Duodenal mucosa (tissue), 2 donors: Measurements from ENCODE around the gene EVA1B.

Source experiments
- H3K27ac ChIP-seq: one replicate; pipeline ENCODE4 v1.7.0; 2013; ENCODE audit warnings: low read depth, low read length
- H3K27me3 ChIP-seq, 2 donors: one replicate each; pipeline ENCODE4 v1.7.0; 2013; ENCODE audit warnings: low read length in 2 of 2, control low read depth in 1 of 2; ENCODE audit not compliant: insufficient read depth in 2 of 2, control insufficient read depth in 1 of 2
- H3K36me3 ChIP-seq, 2 donors: one replicate each; pipeline ENCODE4 v1.7.0; 2013; ENCODE audit warnings: low read length in 2 of 2, control low read depth in 1 of 2; ENCODE audit not compliant: insufficient read depth in 2 of 2, control insufficient read depth in 1 of 2
- H3K4me1 ChIP-seq, 2 donors: one replicate each; pipeline ENCODE4 v1.7.0; 2013; ENCODE audit warnings: low read length in 2 of 2, control low read depth in 1 of 2; ENCODE audit not compliant: insufficient read depth in 2 of 2, control insufficient read depth in 1 of 2
- H3K4me3 ChIP-seq, 2 donors: one replicate each; pipeline ENCODE4 v1.7.0; 2013; ENCODE audit warnings: low read length in 2 of 2, low read depth in 1 of 2
- H3K9ac ChIP-seq, 2 donors: one replicate each; pipeline ENCODE4 v1.7.0; 2013; ENCODE audit warnings: low read length in 2 of 2, low read depth in 1 of 2
- H3K9me3 ChIP-seq, 2 donors: one replicate each; pipeline ENCODE4 v1.7.0; 2013; ENCODE audit warnings: low read length in 2 of 2, control low read depth in 1 of 2; ENCODE audit not compliant: control insufficient read depth in 1 of 2

The EVA1B gene

GRCh38 chr1:36346741-36347370, 23.4 kb upstream of the EVA1B start:
- Histone ChIP-seq H3K4me1 (peaks cover 0 to 17% of the 10 kb centered on the region in 2 donors), H3K9ac (no peak overlapping the region), H3K4me3 (no peak overlapping the region), H3K9me3 (no peaks in the 10 kb centered on the region), H3K27me3 (no peaks in the 10 kb centered on the region), H3K36me3 (peaks cover 55 to 79% of the 10 kb centered on the region in 2 donors), H3K27ac (no peak overlapping the region)

- Histone ChIP-seq H3K36me3 (peaks cover 51 to 83% of the 10 kb centered on the region in 2 donors), H3K9me3 (no peaks in the 10 kb centered on the region), H3K4me1 (peaks cover 0 to 2% of the 10 kb centered on the region in 2 donors), H3K9ac (no peak overlapping the region), H3K27ac (no peak overlapping the region), H3K27me3 (no peaks in the 10 kb centered on the region), H3K4me3 (no peak overlapping the region)
These were observed 21.9 kb upstream of the EVA1B start for GRCh38 chr1:36345353-36345752.

GRCh38 chr1:36344395-36344680, 20.9 kb upstream of the EVA1B start:
- Histone ChIP-seq H3K36me3 (peaks cover 49 to 84% of the 10 kb centered on the region in 2 donors), H3K9me3 (no peaks in the 10 kb centered on the region), H3K27me3 (no peaks in the 10 kb centered on the region), H3K4me3 (no peak overlapping the region), H3K27ac (no peak overlapping the region), H3K4me1 (no peaks in the 10 kb centered on the region), H3K9ac (no peak overlapping the region)

DNA sequence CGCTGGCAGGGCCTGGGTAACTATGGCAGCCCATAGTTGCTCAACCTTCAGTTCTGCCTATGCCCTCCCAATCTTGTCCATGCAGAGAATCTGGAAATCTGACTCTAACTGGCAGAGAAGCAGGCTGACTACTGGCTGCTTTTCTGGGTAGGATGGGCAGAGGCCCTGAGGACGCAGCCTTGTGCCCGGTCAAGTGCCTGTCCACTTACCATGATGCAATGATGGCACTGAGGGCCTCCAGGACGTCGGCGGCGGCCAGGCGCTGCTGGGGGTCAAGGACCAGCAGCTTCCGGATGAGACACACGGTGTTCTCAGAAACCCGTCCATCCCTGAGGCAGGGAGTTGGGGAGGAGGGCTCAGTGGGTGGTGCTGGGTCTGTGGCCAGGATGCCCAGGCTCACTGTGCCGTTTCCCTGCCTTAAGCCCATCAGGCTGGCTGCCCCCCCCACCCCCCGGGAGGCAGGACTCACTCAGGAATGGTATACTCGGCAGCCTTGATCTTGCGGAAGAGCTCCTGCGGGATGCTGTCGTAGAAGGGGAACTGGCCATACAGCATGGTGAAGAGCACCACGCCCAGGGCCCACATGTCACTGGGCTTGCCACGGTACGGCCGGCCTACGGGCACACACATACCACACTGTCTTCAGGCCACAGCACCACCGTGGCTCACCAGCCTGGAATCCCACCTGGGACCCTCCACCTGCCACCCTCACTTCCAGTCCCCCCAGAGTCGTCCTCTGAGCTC, 20.4 kb upstream of the EVA1B start:
- H3K4me3 ChIP-seq = no peak overlapping the region
- no peaks in the 10 kb centered on the region for H3K9me3 ChIP-seq
- H3K27me3 ChIP-seq = no peaks in the 10 kb centered on the region
- peaks cover 43 to 80% of the 10 kb centered on the region in 2 donors for H3K36me3 ChIP-seq
- H3K27ac ChIP-seq = no peak overlapping the region
- H3K9ac ChIP-seq = no peak overlapping the region
- no peaks in the 10 kb centered on the region for H3K4me1 ChIP-seq

DNA sequence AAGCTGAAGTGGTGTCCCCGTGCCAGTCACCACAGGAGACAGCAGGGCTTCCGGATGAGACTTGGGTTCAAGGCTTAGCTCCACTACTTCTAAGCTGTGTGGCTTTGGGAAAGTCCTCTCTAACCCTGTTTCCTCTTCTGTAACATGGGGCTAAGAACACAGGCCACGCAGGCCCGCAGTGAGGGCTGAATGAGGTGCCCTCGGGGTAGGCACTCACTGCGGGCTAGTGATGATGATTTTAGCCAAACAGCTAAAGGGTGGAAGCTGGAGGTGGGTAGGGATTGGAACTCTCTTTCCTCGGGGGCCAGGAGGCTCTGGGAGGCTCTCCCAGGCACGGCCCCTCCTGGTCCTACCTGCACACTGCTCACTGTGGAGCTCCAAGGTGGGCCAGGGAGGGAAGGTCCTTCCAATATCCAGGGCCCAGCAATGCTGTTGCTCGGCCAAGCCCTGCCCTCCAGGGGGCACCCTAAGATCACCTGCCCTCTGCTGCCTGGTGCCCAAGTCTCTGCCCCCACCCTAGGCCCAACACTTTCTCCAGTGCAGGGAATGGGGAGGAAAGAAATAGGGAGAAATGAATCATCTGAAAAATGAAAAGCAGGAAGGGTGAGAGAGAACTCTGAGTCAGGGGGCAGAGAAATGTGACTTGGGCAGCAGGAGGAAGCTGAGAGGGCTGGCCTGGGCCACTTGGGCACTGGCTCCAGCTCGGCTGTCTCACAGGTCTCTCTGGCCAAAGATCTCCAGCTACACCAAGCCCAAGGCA, 19.2 kb upstream of the EVA1B start:
- Histone ChIP-seq H3K4me1 (no peaks in the 10 kb centered on the region), H3K36me3 (peaks cover 32 to 69% of the 10 kb centered on the region in 2 donors), H3K27me3 (no peaks in the 10 kb centered on the region), H3K27ac (no peak overlapping the region), H3K9me3 (no peaks in the 10 kb centered on the region), H3K4me3 (no peak overlapping the region), H3K9ac (no peak overlapping the region)

DNA sequence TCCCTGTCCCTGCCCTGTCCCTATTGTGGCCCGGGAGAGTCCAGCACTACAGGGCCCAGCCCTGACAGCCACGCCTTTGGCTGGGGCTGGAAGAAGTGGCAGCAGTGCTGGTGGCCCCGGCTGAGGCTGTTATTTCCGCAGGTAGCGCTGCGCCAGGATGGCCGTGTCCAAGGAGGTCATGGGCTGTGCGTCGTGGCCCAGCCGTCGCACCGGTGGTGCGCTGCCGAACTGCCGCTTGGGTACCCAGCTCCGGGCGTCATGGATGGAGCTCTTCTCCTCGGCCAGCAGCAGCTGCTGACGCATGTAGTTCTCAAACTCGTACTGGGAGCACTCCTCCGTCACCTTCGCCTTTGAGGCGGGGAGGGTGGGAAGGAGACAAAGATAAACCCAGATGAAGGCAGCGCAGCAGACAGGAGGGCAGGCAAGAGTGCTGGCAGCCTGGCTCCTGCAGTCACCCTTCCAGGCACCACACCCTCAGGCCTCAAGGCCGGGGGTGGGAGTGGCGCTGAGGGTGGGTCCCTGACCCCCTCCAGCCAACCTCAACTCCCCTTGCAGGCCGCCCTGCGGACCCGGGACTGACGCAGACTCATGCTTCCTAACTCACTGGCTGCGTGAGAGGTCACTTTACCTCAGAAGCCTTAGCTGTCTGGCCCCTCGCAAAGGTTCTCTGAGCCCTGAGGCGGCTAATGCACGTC, 18.3 kb upstream of the EVA1B start:
- no peak overlapping the region for H3K9ac ChIP-seq
- no peaks in the 10 kb centered on the region for H3K4me1 ChIP-seq
- peaks cover 27 to 61% of the 10 kb centered on the region in 2 donors for H3K36me3 ChIP-seq
- no peak overlapping the region for H3K27ac ChIP-seq
- H3K4me3 ChIP-seq = no peak overlapping the region
- H3K27me3 ChIP-seq = no peaks in the 10 kb centered on the region
- H3K9me3 ChIP-seq = no peaks in the 10 kb centered on the region

- no peaks in the 10 kb centered on the region for H3K27me3 ChIP-seq
- no peak overlapping the region for H3K27ac ChIP-seq
- no peaks in the 10 kb centered on the region for H3K9me3 ChIP-seq
- H3K4me1 ChIP-seq = no peaks in the 10 kb centered on the region
- H3K9ac ChIP-seq = no peak overlapping the region
- H3K36me3 ChIP-seq = peaks cover 9 to 43% of the 10 kb centered on the region in 2 donors
- no peak overlapping the region for H3K4me3 ChIP-seq
These were observed 16.2 kb upstream of the EVA1B start for GRCh38 chr1:36339615-36340014.

DNA sequence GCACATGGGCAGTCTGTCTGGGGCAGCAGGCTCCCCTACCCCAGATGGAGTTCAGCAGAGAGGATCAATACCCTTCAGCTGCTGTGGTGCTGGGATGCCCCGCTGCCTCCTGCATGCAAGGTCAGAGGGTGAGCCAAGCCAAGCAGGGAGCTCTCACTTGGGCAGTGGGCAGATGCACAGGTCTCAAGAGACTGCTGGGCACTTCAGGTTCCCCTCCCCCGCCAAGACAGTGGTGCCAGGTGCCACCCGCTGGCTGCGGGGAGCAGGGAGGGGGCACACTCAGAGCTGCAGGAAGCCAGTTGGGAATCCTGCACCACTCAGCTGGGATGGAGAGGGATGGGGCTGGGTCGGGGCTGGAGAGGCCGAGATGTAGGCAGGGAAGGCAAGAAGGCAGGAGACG, 15.8 kb upstream of the EVA1B start:
- no peaks in the 10 kb centered on the region for H3K4me1 ChIP-seq
- no peak overlapping the region for H3K4me3 ChIP-seq
- no peak overlapping the region for H3K27ac ChIP-seq
- H3K27me3 ChIP-seq = no peaks in the 10 kb centered on the region
- H3K36me3 ChIP-seq = peaks cover 5 to 39% of the 10 kb centered on the region in 2 donors
- H3K9me3 ChIP-seq = no peaks in the 10 kb centered on the region
- H3K9ac ChIP-seq = no peak overlapping the region

DNA sequence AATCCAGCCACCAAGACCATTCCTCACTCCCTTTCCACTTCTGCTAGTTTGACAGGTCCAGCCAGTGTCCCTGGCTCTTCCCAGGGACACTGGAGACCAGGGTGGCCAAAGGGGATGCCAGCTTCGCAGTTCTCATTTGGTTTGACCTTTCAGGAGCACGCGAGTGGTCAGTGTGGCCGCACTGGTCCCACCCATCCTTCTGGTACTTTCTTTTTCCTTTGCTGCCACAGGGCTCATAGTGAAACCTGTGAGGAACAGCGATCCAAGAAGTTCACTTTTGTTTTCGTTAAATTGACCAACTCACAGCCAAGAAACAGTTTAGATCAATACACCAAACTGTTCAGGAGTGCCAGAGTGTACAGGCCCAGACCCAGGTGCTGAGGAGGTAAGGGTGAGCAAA, 14.4 kb upstream of the EVA1B start:
- H3K4me3 ChIP-seq = no peak overlapping the region
- H3K9ac ChIP-seq = no peak overlapping the region
- no peaks in the 10 kb centered on the region for H3K9me3 ChIP-seq
- no peaks in the 10 kb centered on the region for H3K27me3 ChIP-seq
- H3K27ac ChIP-seq = no peak overlapping the region
- peaks cover 0 to 26% of the 10 kb centered on the region in 2 donors for H3K36me3 ChIP-seq
- no peaks in the 10 kb centered on the region for H3K4me1 ChIP-seq

- Histone ChIP-seq H3K36me3 (no peaks in the 10 kb centered on the region), H3K9ac (no peak overlapping the region), H3K27me3 (peaks cover 0 to under 1% of the 10 kb centered on the region in 2 donors), H3K27ac (no peak overlapping the region), H3K9me3 (no peaks in the 10 kb centered on the region), H3K4me1 (peaks cover 0 to 7% of the 10 kb centered on the region in 2 donors), H3K4me3 (no peak overlapping the region)
These were observed 7.5 kb upstream of the EVA1B start for GRCh38 chr1:36330940-36331339.
